HFFc6 (cell line): ENCODE results near the gene SUOX. TPM values are rescaled to one million over a fixed set of nuclear protein-coding genes. Genes with fewer than 3 reads are reported as not detected.
"Not testable (repeated sequence)": the region's sequence is repeated elsewhere in the genome, so short reads cannot be mapped to it uniquely, and the experiment has no call there.

ENCODE experiments used
- DNase-seq: peaks from one replicate; pipeline ENCODE4 v3.0.0-alpha.2; 2018
- H3K27ac Mint-ChIP-seq: 2 replicates; pipeline ENCODE4 v1.8.0; 2020; ENCODE audit warnings: mild to moderate bottlenecking, mixed read lengths
- H3K27me3 Mint-ChIP-seq: 2 replicates; pipeline ENCODE4 v1.8.0; 2021; ENCODE audit warnings: mild to moderate bottlenecking, moderate library complexity, mixed read lengths; ENCODE audit not compliant: insufficient read depth
- H3K36me3 Mint-ChIP-seq: 2 replicates; pipeline ENCODE4 v1.8.0; 2021; ENCODE audit warnings: low read depth, mixed read lengths
- H3K4me1 Mint-ChIP-seq: 2 replicates; pipeline ENCODE4 v1.8.0; 2020; ENCODE audit warnings: low read depth, mixed read lengths
- H3K4me3 Mint-ChIP-seq: 2 replicates; pipeline ENCODE4 v1.8.0; 2020; ENCODE audit warnings: mild to moderate bottlenecking, moderate library complexity, mixed read lengths
- H3K9me3 Mint-ChIP-seq: 2 replicates; pipeline ENCODE4 v1.8.0; 2020; ENCODE audit warnings: mild to moderate bottlenecking, mixed read lengths
- CTCF ChIP-seq: fragments of 200-600 bp; sonication (generic); IDR thresholded peaks from 2 replicates; pipeline ENCODE4 v1.5.0; 2021; ENCODE audit warnings: antibody characterized with exemption, mild to moderate bottlenecking
- total RNA-seq, 6 experiments: library from RNA; stranded (reverse); fragmentation: NEBNext Ultra II Directional; extraction: Animal tissue kit (Norgen Biotek cat#: 25700); gene quantifications; 2 replicates in 1 of 6; 3 replicates in 5 of 6; pipeline ENCODE4 v1.2.3, GENCODE V29; 2021

SUOX gene
- total RNA-seq, 6 experiments from 2014 or later: 15.2 to 19.4 (median 17.0) TPM

- peaks cover 25% of the 10 kb centered on the region for H3K36me3 Mint-ChIP-seq
These were observed 18.7 kb upstream of the SUOX start for GRCh38 chr12:55978393-55978792.

GRCh38 chr12:55979069-55979468 is 18.0 kb upstream of the SUOX start:
- H3K4me3 Mint-ChIP-seq: no peak overlapping the region
- H3K9me3 Mint-ChIP-seq: no peaks in the 10 kb centered on the region
- DNase-seq: no peak
- H3K27ac Mint-ChIP-seq: no peak overlapping the region
- peaks cover 16% of the 10 kb centered on the region for H3K4me1 Mint-ChIP-seq
- no peak for TF ChIP-seq CTCF
- H3K36me3 Mint-ChIP-seq: peaks cover 28% of the 10 kb centered on the region
- H3K27me3 Mint-ChIP-seq: no peaks in the 10 kb centered on the region; the same call in 1 of the 2 replicates

More at GRCh38 chr12:55978393-55978792, 18.7 kb upstream of the SUOX start:
- DNase-seq: no peak
- H3K4me3 Mint-ChIP-seq: no peak overlapping the region
- no peaks in the 10 kb centered on the region; the same call in 1 of the 2 replicates for H3K27me3 Mint-ChIP-seq
- H3K27ac Mint-ChIP-seq: no peak overlapping the region; the same call in 1 of the 2 replicates
- H3K4me1 Mint-ChIP-seq: peaks cover 16% of the 10 kb centered on the region
- no peak for TF ChIP-seq CTCF
- no peaks in the 10 kb centered on the region for H3K9me3 Mint-ChIP-seq

- H3K27ac Mint-ChIP-seq, H3K27me3 Mint-ChIP-seq, H3K9me3 Mint-ChIP-seq, H3K4me3 Mint-ChIP-seq, DNase-seq, H3K4me1 Mint-ChIP-seq: not testable (repeated sequence)
- H3K36me3 Mint-ChIP-seq: peaks cover 23% of the 10 kb centered on the region
These were observed 15.2 kb upstream of the SUOX start for GRCh38 chr12:55981882-55982281.

- DNase-seq: no peak
- no peak for TF ChIP-seq CTCF
These were observed 14.6 kb upstream of the SUOX start for GRCh38 chr12:55982319-55982936.

GRCh38 chr12:55983232-55983842 is 13.7 kb upstream of the SUOX start:
- no peaks in the 10 kb centered on the region for H3K9me3 Mint-ChIP-seq
- DNase-seq: no peak
- no peaks in the 10 kb centered on the region; the same call in 1 of the 2 replicates for H3K27me3 Mint-ChIP-seq
- no peak overlapping the region for H3K4me3 Mint-ChIP-seq
- H3K4me1 Mint-ChIP-seq: 0 out of 2 replicates have a peak, but pooled peaks cover 8% of the 10 kb centered on the region
- no peak overlapping the region for H3K27ac Mint-ChIP-seq
- peaks cover 22% of the 10 kb centered on the region for H3K36me3 Mint-ChIP-seq
- TF ChIP-seq CTCF: no peak

More at GRCh38 chr12:55982319-55982936, 14.6 kb upstream of the SUOX start:
- Mint-ChIP-seq H3K27ac (no peak overlapping the region; the same call in 1 of the 2 replicates), H3K27me3 (no peaks in the 10 kb centered on the region; the same call in 1 of the 2 replicates), H3K36me3 (peaks cover 23% of the 10 kb centered on the region), H3K4me1 (0 out of 2 replicates have a peak, but pooled peaks cover 8% of the 10 kb centered on the region), H3K4me3 (no peak overlapping the region), H3K9me3 (no peaks in the 10 kb centered on the region)

- no peak for DNase-seq
- Mint-ChIP-seq H3K4me3 (no peak overlapping the region), H3K27ac (no peak overlapping the region), H3K36me3 (peaks cover 16% of the 10 kb centered on the region), H3K27me3 (no peaks in the 10 kb centered on the region), H3K4me1 (no peaks in the 10 kb centered on the region), H3K9me3 (no peaks in the 10 kb centered on the region)
- TF ChIP-seq CTCF: no peak
These were observed 12.2 kb upstream of the SUOX start for GRCh38 chr12:55984861-55985260.
